ENCODE data around the gene LRRC63.

DNA sequence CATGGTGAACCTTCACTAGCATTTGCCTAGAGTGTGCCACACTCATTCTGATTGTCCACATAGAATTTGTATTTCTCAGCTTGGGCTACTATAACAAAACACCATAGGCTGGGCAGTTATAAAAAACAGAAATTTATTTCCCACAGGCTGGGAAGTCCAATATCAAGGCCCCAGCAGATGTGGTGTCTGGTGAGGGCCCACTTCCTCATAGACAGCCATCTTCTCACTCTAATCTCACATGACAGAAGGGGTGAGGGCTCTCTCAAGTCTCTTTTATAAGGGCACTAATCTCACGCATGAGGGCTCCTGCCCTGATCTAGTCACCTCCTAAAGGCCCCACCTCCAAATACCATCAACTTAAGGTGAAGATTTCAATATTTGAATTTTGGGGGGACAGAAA lies 53.6 kb downstream of the LRRC63 start:
- TF ChIP-seq POLR2A (IDR thresholded peaks at IDR 0.05): no peak
- TF ChIP-seq, protein P1, sequence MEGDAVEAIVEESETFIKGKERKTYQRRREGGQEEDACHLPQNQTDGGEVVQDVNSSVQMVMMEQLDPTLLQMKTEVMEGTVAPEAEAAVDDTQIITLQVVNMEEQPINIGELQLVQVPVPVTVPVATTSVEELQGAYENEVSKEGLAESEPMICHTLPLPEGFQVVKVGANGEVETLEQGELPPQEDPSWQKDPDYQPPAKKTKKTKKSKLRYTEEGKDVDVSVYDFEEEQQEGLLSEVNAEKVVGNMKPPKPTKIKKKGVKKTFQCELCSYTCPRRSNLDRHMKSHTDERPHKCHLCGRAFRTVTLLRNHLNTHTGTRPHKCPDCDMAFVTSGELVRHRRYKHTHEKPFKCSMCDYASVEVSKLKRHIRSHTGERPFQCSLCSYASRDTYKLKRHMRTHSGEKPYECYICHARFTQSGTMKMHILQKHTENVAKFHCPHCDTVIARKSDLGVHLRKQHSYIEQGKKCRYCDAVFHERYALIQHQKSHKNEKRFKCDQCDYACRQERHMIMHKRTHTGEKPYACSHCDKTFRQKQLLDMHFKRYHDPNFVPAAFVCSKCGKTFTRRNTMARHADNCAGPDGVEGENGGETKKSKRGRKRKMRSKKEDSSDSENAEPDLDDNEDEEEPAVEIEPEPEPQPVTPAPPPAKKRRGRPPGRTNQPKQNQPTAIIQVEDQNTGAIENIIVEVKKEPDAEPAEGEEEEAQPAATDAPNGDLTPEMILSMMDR (IDR thresholded peaks at IDR 0.05): no peak
- TF ChIP-seq POLR2AphosphoS5 (IDR thresholded peaks at IDR 0.05): no peak
